Transverse colon (tissue), 4 donors: Measurements from ENCODE around the gene GAS2. TPM values are rescaled to one million over a fixed set of nuclear protein-coding genes. Genes with fewer than 3 reads are reported as not detected.

Source experiments
- DNase-seq: peaks from one replicate; pipeline ENCODE4 v3.0.0-alpha.2; 2019
- H3K27ac ChIP-seq, 4 donors: fragments of 200-600 bp; sonication (generic); 2 replicates each; pipeline ENCODE4 v1.5.1; 2016 to 2018; ENCODE audit warnings: inconsistent platforms in 4 of 4
- H3K27me3 ChIP-seq: fragments of 200-600 bp; sonication (generic); 2 replicates; pipeline ENCODE4 v1.5.1; 2017; ENCODE audit warnings: inconsistent platforms
- H3K36me3 ChIP-seq, 4 donors: fragments of 200-600 bp; sonication (generic); 2 replicates each; pipeline ENCODE4 v1.5.1; 2017 to 2019; ENCODE audit warnings: inconsistent platforms in 4 of 4
- H3K4me1 ChIP-seq, 4 donors: fragments of 200-600 bp; sonication (generic); 2 replicates each; pipeline ENCODE4 v1.5.1; 2017 to 2020; ENCODE audit warnings: inconsistent platforms in 4 of 4
- H3K4me3 ChIP-seq, 4 donors: fragments of 200-600 bp; sonication (generic); 1 replicate in 1 of 4; 2 replicates in 3 of 4; pipeline versions ENCODE4 v1.5.1 to v1.6.1; 2017 to 2019; ENCODE audit warnings: inconsistent platforms in 4 of 4
- H3K9me3 ChIP-seq, 2 donors: fragments of 200-600 bp; sonication (generic); 2 replicates each; pipeline ENCODE4 v1.5.1; 2017 to 2019; ENCODE audit warnings: inconsistent platforms in 2 of 2
- CTCF ChIP-seq, 5 experiments: fragments of 200-600 bp in 3 of 5; fragments of 450-650 bp in 2 of 5; sonication (generic) in 3 of 5; IDR thresholded peaks; 1 replicate in 2 of 5; 2 replicates in 3 of 5; pipeline ENCODE4 v1.5.1; 2016 to 2017; ENCODE audit warnings: antibody characterized with exemption in 5 of 5, inconsistent platforms in 3 of 5, mild to moderate bottlenecking in 2 of 5, moderate library complexity in 1 of 5
- EP300 ChIP-seq: sonication (generic); formaldehyde crosslinking; IDR thresholded peaks from one replicate; pipeline ENCODE4 v1.6.1; 2017; ENCODE audit warnings: antibody characterized with exemption, low read depth
- POLR2A ChIP-seq: fragments of 450-650 bp; IDR thresholded peaks from one replicate; pipeline ENCODE4 v1.6.1; 2016; ENCODE audit warnings: antibody characterized with exemption, mild to moderate bottlenecking, moderate library complexity
- POLR2AphosphoS5 ChIP-seq, 3 donors: sonication (generic); formaldehyde crosslinking; IDR thresholded peaks; one replicate each; pipeline ENCODE4 v1.6.1; 2016; ENCODE audit warnings: antibody characterized with exemption in 3 of 3
- whole genome bisulfite sequencing, 2 donors: methylation state at CpG; one replicate each; pipeline ENCODE4 v1.1.5; 2018; ENCODE audit warnings: low coverage in 1 of 2; 5-methylcytosine and 5-hydroxymethylcytosine counted together
- in situ Hi-C, 4 donors: fragments of 200-750 bp; cut with MboI; loops; one replicate each; pipeline versions ENCODE4 v1.15.0 to v1.15.1; 2017; ENCODE audit warnings: low sequenced_read_pairs in 3 of 4, low pct_ligation_motif_present in 1 of 4, low pct_unique_long_range_greater_than_20kb in 1 of 4
- intact Hi-C: fragments of 100-400 bp; cut with DNase I; formaldehyde crosslinking; loops from one replicate; pipeline ENCODE4 v1.15.1; 2023; ENCODE audit warnings: low total_unique reads
- total RNA-seq, 4 donors: library from RNA; depleted of rRNA; stranded (reverse); fragments of >200 nt; gene quantifications; one replicate each; pipeline ENCODE4 v1.1.0, GENCODE V29; 2016

The GAS2 gene
- total RNA-seq, 4 donors from 2014 or later = 2.2 to 8.3 (median 4.2) TPM; not detected in 1

DNA sequence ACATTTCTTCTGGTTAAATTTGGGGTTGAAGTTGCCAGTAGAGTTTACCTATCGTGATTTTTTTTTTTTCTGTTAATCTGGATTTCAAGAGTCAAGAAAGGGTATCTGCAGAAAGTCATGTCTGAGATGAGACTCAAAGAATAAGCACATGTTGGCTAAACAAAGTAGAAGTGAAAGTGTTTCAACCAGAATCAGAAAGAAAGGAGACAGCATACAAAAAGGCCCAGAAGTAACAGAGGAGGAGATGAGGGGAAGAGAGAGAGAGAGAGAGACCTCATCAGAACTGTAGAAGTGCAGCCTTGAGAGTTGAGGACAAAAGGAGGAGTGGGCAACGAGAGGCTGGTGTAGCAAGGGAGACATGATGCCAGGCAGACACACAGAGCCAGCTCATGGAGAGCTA lies 108.3 kb downstream of the GAS2 start:
- TF ChIP-seq CTCF (IDR thresholded peaks at IDR 0.05) (no peak), POLR2A (no peak), EP300 (no peak), POLR2AphosphoS5 (IDR thresholded peaks at IDR 0.05) (no peak)
- Histone ChIP-seq H3K27me3 (no peaks in the 10 kb centered on the region), H3K4me1 (no peaks in the 10 kb centered on the region), H3K4me3 (no peak overlapping the region), H3K27ac (no peak overlapping the region), H3K36me3 (no peaks in the 10 kb centered on the region), H3K9me3 (no peaks in the 10 kb centered on the region)
- in situ Hi-C loops = loop anchor here in 3 of 4 donors (25.0 kb wide), 2 partner anchors 437 to 537 kb away; partner anchors contain the start of gene SLC17A6 (in 2 of the 3)
- DNase-seq = no peak
- intact Hi-C loops = no loop called here
- WGBS, 2 donors = 78% methylated on average over 2 of the region's 2 CpGs

GRCh38 chr11:22775248-22775647 lies 108.8 kb downstream of the GAS2 start:
- TF ChIP-seq POLR2A (no peak), EP300 (no peak), POLR2AphosphoS5 (IDR thresholded peaks at IDR 0.05) (no peak), CTCF (IDR thresholded peaks at IDR 0.05) (no peak)
- no peaks in the 10 kb centered on the region for H3K4me1 ChIP-seq
- H3K36me3 ChIP-seq = no peaks in the 10 kb centered on the region
- H3K9me3 ChIP-seq = no peaks in the 10 kb centered on the region
- no peaks in the 10 kb centered on the region for H3K27me3 ChIP-seq
- intact Hi-C loops (no loop called here), in situ Hi-C loops (loop anchor here in 3 of 4 donors (25.0 kb wide), 2 partner anchors 438 to 538 kb away; partner anchors contain the start of gene SLC17A6 (in 2 of the 3))
- no peak for DNase-seq
- 82 to 89% methylated on average over 5 of the region's 5 CpGs for WGBS, 2 donors
- H3K27ac ChIP-seq = no peak overlapping the region
- H3K4me3 ChIP-seq = no peak overlapping the region

- intact Hi-C loops (no loop called here), in situ Hi-C loops (loop anchor here in 3 of 4 donors (25.0 kb wide), 2 partner anchors 441 to 541 kb away; partner anchors contain the start of gene SLC17A6 (in 2 of the 3))
- H3K4me1 ChIP-seq = no peaks in the 10 kb centered on the region
- H3K36me3 ChIP-seq = no peaks in the 10 kb centered on the region
- no peaks in the 10 kb centered on the region for H3K9me3 ChIP-seq
- DNase-seq = no peak
- H3K27me3 ChIP-seq = no peaks in the 10 kb centered on the region
- no peak overlapping the region for H3K27ac ChIP-seq
- H3K4me3 ChIP-seq = no peak overlapping the region
- TF ChIP-seq CTCF (IDR thresholded peaks at IDR 0.05) = no peak
Observed at GRCh38 chr11:22778642-22779041, 112.2 kb downstream of the GAS2 start.

DNA sequence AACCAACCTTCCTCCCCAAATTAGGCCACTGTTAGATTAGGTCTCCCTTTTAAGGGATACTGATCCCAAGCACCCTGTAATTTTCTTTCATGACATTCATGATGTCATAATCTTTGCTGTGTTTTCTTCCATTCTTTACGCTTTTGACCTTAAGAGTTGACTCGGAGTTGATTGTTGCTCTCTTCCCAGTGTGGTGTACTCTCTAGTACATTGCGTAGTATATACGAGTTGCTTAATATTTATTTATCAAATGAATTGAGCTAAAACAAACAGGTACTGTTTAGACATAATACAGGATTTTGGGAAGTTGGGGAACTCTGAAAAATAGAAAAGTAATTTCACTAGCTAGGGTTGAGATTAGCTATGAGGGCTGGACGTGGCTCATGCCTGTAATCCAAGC lies 113.4 kb downstream of the GAS2 start:
- H3K4me1 ChIP-seq = no peaks in the 10 kb centered on the region
- no peak for DNase-seq
- no peaks in the 10 kb centered on the region for H3K9me3 ChIP-seq
- no peaks in the 10 kb centered on the region for H3K36me3 ChIP-seq
- H3K27ac ChIP-seq = no peak overlapping the region
- no peak overlapping the region for H3K4me3 ChIP-seq
- no peak for TF ChIP-seq POLR2A
- in situ Hi-C loops = loop anchor here (5.0 to 25.0 kb wide), 3 partner anchors 443 to 543 kb away; partner anchors contain the start of gene SLC17A6 (in 3 of the 4)
- WGBS, 2 donors = 66 to 86% methylated on average over 5 of the region's 5 CpGs
- H3K27me3 ChIP-seq = no peaks in the 10 kb centered on the region
- intact Hi-C loops = no loop called here

- H3K4me3 ChIP-seq = no peak overlapping the region
- H3K4me1 ChIP-seq = no peaks in the 10 kb centered on the region
- in situ Hi-C loops = loop anchor here (5.0 to 25.0 kb wide), 3 partner anchors 444 to 544 kb away; partner anchors contain the start of gene SLC17A6 (in 3 of the 4)
- no peaks in the 10 kb centered on the region for H3K9me3 ChIP-seq
- H3K27me3 ChIP-seq = no peaks in the 10 kb centered on the region
- 37 to 44% methylated on average over 2 to 3 of the region's 3 CpGs for WGBS, 2 donors
- DNase-seq = no peak
- H3K36me3 ChIP-seq = no peaks in the 10 kb centered on the region
- no peak overlapping the region for H3K27ac ChIP-seq
- intact Hi-C loops = no loop called here
- no peak for TF ChIP-seq POLR2AphosphoS5 (IDR thresholded peaks at IDR 0.05)
- no peak for TF ChIP-seq CTCF (IDR thresholded peaks at IDR 0.05)
- TF ChIP-seq EP300 = no peak
- TF ChIP-seq POLR2A = no peak
Observed at GRCh38 chr11:22780952-22781593, 114.7 kb downstream of the GAS2 start.
